HG02623 (cell line): Measurements from ENCODE around the gene LGR5.

Source experiments
- ATAC-seq: cut with Tn5 transposase; IDR thresholded peaks from one replicate; pipeline ENCODE4 v1.9.1; 2021; ENCODE audit warnings: moderate library complexity; ENCODE audit not compliant: unreplicated experiment

Gene LGR5

GRCh38 chr12:71438670-71439361, 782 bp upstream of the LGR5 start:
- no peak for ATAC-seq

- no peak for ATAC-seq
Measured at GRCh38 chr12:71439362-71439612, 311 bp upstream of the LGR5 start.

- ATAC-seq = no peak
Measured at GRCh38 chr12:71440345-71440762, 756 bp downstream of the LGR5 start.

- no peak for ATAC-seq
Measured at GRCh38 chr12:71440763-71441748, 1.5 kb downstream of the LGR5 start.

- no peak for ATAC-seq
Measured at GRCh38 chr12:71441836-71442566, 2.4 kb downstream of the LGR5 start.

GRCh38 chr12:71442567-71442931, 3.0 kb downstream of the LGR5 start:
- ATAC-seq = no peak

GRCh38 chr12:71445071-71445470, 5.5 kb downstream of the LGR5 start:
- ATAC-seq = no peak

- no peak for ATAC-seq
Measured at GRCh38 chr12:71447691-71448132, 8.1 kb downstream of the LGR5 start.

- ATAC-seq = no peak
Measured at GRCh38 chr12:71448150-71448581, 8.6 kb downstream of the LGR5 start.

- ATAC-seq = no peak
Measured at GRCh38 chr12:71449373-71450070, 9.9 kb downstream of the LGR5 start.

GRCh38 chr12:71452006-71452405, 12.4 kb downstream of the LGR5 start:
- ATAC-seq = no peak

GRCh38 chr12:71455028-71455737, 15.6 kb downstream of the LGR5 start:
- ATAC-seq = no peak

GRCh38 chr12:71456316-71456715, 16.7 kb downstream of the LGR5 start:
- ATAC-seq = no peak

- no peak for ATAC-seq
Measured at GRCh38 chr12:71456990-71457389, 17.4 kb downstream of the LGR5 start.

- ATAC-seq = no peak
Measured at GRCh38 chr12:71460318-71460717, 20.7 kb downstream of the LGR5 start.

- ATAC-seq = no peak
Measured at GRCh38 chr12:71460850-71461609, 21.4 kb downstream of the LGR5 start.

- ATAC-seq = no peak
Measured at GRCh38 chr12:71461787-71462328, 22.3 kb downstream of the LGR5 start.

GRCh38 chr12:71465796-71466195, 26.2 kb downstream of the LGR5 start:
- no peak for ATAC-seq

- no peak for ATAC-seq
Measured at GRCh38 chr12:71469258-71469750, 29.7 kb downstream of the LGR5 start.
